GM12878 (cell line): ENCODE measurements around the gene GTPBP10. TPM values are rescaled to one million over a fixed set of nuclear protein-coding genes. Genes with fewer than 3 reads are reported as not detected.

Experiments
- ATAC-seq: fragments of 200-7000 bp; cut with Tn5 transposase; 3 replicates; pipeline ENCODE4 v1.9.1; 2020; ENCODE audit warnings: mild to moderate bottlenecking, moderate library complexity
- BruUV-seq: library from RNA; stranded (reverse); fragments of 400-500 nt; replicated peaks from 2 replicates; lab custom pipeline; 2021; lab: Mats Ljungman, UMichigan
- CTCF ChIA-PET: fragments of 300-600 bp; sonication (Branson Sonifier 250); formaldehyde crosslinking; extraction: SDS; loops from one replicate; lab custom pipeline; 2021; ENCODE audit warnings: inconsistent platforms; lab: Yijun Ruan, JAX
- POLR2A ChIA-PET: fragments of 350-600 bp; formaldehyde crosslinking; extraction: SDS; loops from one replicate; lab custom pipeline; 2021; ENCODE audit warnings: inconsistent platforms; lab: Charles Lee
- RAD21 ChIA-PET: fragments of 300-600 bp; sonication (Branson Sonifier 250); formaldehyde crosslinking; loops from one replicate; lab custom pipeline; 2023; ENCODE audit warnings: antibody characterized with exemption; ENCODE audit not compliant: unreplicated experiment; lab: Charles Lee
- SMC1A ChIA-PET: fragments of 300-600 bp; sonication (Branson Sonifier 250); formaldehyde crosslinking; loops from one replicate; lab custom pipeline; 2023; ENCODE audit not compliant: unreplicated experiment, uncharacterized antibody; lab: Charles Lee
- DNase-seq: peaks from one replicate; pipeline ENCODE4 v3.0.0-alpha.2; 2011; ENCODE audit warnings: low read depth, low spot score
- FAIRE-seq: peaks from 3 replicates; lab custom pipeline; 2011; peaks lifted over from hg19 to GRCh38; lab: Jason Lieb, UNC
- H2AFZ ChIP-seq: 2 replicates; pipeline ENCODE4 v1.6.0; 2011; ENCODE audit warnings: low read depth, low read length, control low read depth; ENCODE audit not compliant: control insufficient read depth
- H3K27ac ChIP-seq: 2 replicates; pipeline ENCODE4 v1.5.1; 2011; ENCODE audit warnings: control low read depth; ENCODE audit not compliant: control insufficient read depth, insufficient read depth
- H3K27me3 ChIP-seq, 2 experiments: replicated peaks in 1 of 2; 2 replicates each; pipeline versions ENCODE4 v1.6.0 to v1.6.1; 2011; ENCODE audit warnings: low read length in 1 of 2; ENCODE audit not compliant: control insufficient read depth in 2 of 2, insufficient read depth in 2 of 2
- H3K36me3 ChIP-seq, 2 experiments: 2 replicates each; pipeline ENCODE4 v1.5.1; 2011; ENCODE audit warnings: low read length in 1 of 2; ENCODE audit not compliant: control insufficient read depth in 2 of 2, insufficient read depth in 2 of 2
- H3K4me1 ChIP-seq: 2 replicates; pipeline ENCODE4 v1.6.1; 2011; ENCODE audit warnings: mild to moderate bottlenecking, low read length, moderate library complexity, mixed read lengths; ENCODE audit not compliant: control insufficient read depth, insufficient read depth
- H3K4me2 ChIP-seq: 2 replicates; pipeline ENCODE4 v1.6.0; 2011; ENCODE audit warnings: control low read depth; ENCODE audit not compliant: control insufficient read depth, insufficient read depth
- H3K4me3 ChIP-seq: fragments of 200-600 bp; sonication (generic); 2 replicates; pipeline ENCODE4 v1.5.1; 2016
- H3K79me2 ChIP-seq: 2 replicates; pipeline ENCODE4 v1.6.0; 2011; ENCODE audit warnings: low read length; ENCODE audit not compliant: control insufficient read depth, insufficient read depth
- H3K9ac ChIP-seq: 2 replicates; pipeline ENCODE4 v1.8.0; 2011; ENCODE audit warnings: low read length, control low read depth, mixed read lengths; ENCODE audit not compliant: control insufficient read depth, insufficient read depth
- H3K9me3 ChIP-seq: replicated peaks from 3 replicates; pipeline ENCODE4 v1.5.1; 2011; ENCODE audit warnings: mild to moderate bottlenecking, low read length; ENCODE audit not compliant: control insufficient read depth, insufficient read depth
- H4K20me1 ChIP-seq: 2 replicates; pipeline ENCODE4 v1.6.0; 2011; ENCODE audit not compliant: control insufficient read depth, insufficient read depth
- CBFB ChIP-seq: IDR thresholded peaks from 2 replicates; pipeline ENCODE4 v1.6.1; 2016; ENCODE audit warnings: antibody characterized with exemption, low read depth
- EGR1 ChIP-seq, 2 experiments: IDR thresholded peaks; 1 replicate in 1 of 2; 2 replicates in 1 of 2; pipeline ENCODE4 v1.6.1; 2011 to 2012; ENCODE audit warnings: low read depth in 2 of 2, low read length in 2 of 2, borderline replicate concordance in 1 of 2, mild to moderate bottlenecking in 1 of 2, moderate library complexity in 1 of 2
- GABPA ChIP-seq: IDR thresholded peaks from 2 replicates; pipeline ENCODE4 v1.6.1; 2014; ENCODE audit warnings: antibody characterized with exemption, low read depth, mild to moderate bottlenecking, inconsistent platforms
- HDAC2 ChIP-seq: fragments of 200-600 bp; sonication (generic); IDR thresholded peaks from 2 replicates; pipeline ENCODE4 v1.6.1; 2017
- HDAC6 ChIP-seq: fragments of 200-600 bp; sonication (generic); IDR thresholded peaks from one replicate; pipeline ENCODE4 v1.8.0; 2017; ENCODE audit warnings: antibody characterized with exemption; ENCODE audit not compliant: unreplicated experiment
- KAT2A ChIP-seq: conservative IDR thresholded peaks from 2 replicates; pipeline ENCODE4 v1.6.1; 2011; ENCODE audit warnings: low read depth, low read length; ENCODE audit not compliant: control insufficient read depth
- MEF2B ChIP-seq: fragments of 450-650 bp; IDR thresholded peaks from 2 replicates; pipeline ENCODE4 v1.6.1; 2018; ENCODE audit warnings: mild to moderate bottlenecking, moderate library complexity; ENCODE audit not compliant: partially characterized antibody, poor library complexity, severe bottlenecking
- MXI1 ChIP-seq: fragments of 150-350 bp; IDR thresholded peaks from 2 replicates; pipeline ENCODE4 v1.6.1; 2011; ENCODE audit warnings: low read depth, mild to moderate bottlenecking, inconsistent platforms, low read length, improper control_type of control experiment
- NKRF ChIP-seq: fragments of 450-650 bp; conservative IDR thresholded peaks from 2 replicates; pipeline ENCODE4 v1.6.1; 2017; ENCODE audit warnings: mild to moderate bottlenecking, moderate library complexity
- PBX3 ChIP-seq: IDR thresholded peaks from 2 replicates; pipeline ENCODE4 v1.6.1; 2011; ENCODE audit warnings: mild to moderate bottlenecking, low read depth, low read length, moderate library complexity; ENCODE audit not compliant: insufficient replicate concordance
- POLR2A ChIP-seq: IDR thresholded peaks from 2 replicates; pipeline ENCODE4 v1.6.1; 2011; ENCODE audit warnings: low read depth, mild to moderate bottlenecking, low read length
- RCOR1 ChIP-seq: conservative IDR thresholded peaks from 2 replicates; pipeline ENCODE4 v1.6.1; 2012; ENCODE audit warnings: low read depth, low read length, improper control_type of control experiment
- SIN3A ChIP-seq: IDR thresholded peaks from 2 replicates; pipeline ENCODE4 v1.6.1; 2012; ENCODE audit warnings: low read depth, low read length, improper control_type of control experiment
- SMAD5 ChIP-seq: IDR thresholded peaks from 2 replicates; pipeline ENCODE4 v1.6.1; 2016; ENCODE audit warnings: antibody characterized with exemption, low read depth
- SREBF2 ChIP-seq: IDR thresholded peaks from 2 replicates; pipeline ENCODE4 v1.6.1; 2012; ENCODE audit warnings: mild to moderate bottlenecking, low read length
- SUPT20H ChIP-seq: IDR thresholded peaks from 2 replicates; pipeline ENCODE4 v1.6.1; 2011; ENCODE audit warnings: low read depth, mild to moderate bottlenecking, low read length, moderate library complexity, borderline replicate concordance; ENCODE audit not compliant: control insufficient read depth
- YBX1 ChIP-seq: fragments of 450-650 bp; IDR thresholded peaks from 2 replicates; pipeline ENCODE4 v1.6.1; 2016; ENCODE audit warnings: antibody characterized with exemption
- ZBED1 ChIP-seq: IDR thresholded peaks from 2 replicates; pipeline ENCODE4 v1.6.1; 2016; ENCODE audit warnings: borderline replicate concordance
- ZNF384 ChIP-seq: IDR thresholded peaks from 2 replicates; pipeline ENCODE4 v1.6.1; 2012; ENCODE audit warnings: low read depth, mild to moderate bottlenecking, low read length, improper control_type of control experiment, borderline replicate concordance
- WGBS: methylation state at CpG from one replicate; pipeline ENCODE4 v1.1.6; 2016; ENCODE audit warnings: low lambda C conversion rate; ENCODE audit not compliant: insufficient replicate concordance, insufficient coverage; ENCODE audit errors: missing lambda C conversion rate; 5-methylcytosine and 5-hydroxymethylcytosine counted together
- in situ Hi-C: fragments of 300-500 bp; cut with MboI; formaldehyde crosslinking; loops from 9 replicates; pipeline ENCODE4 v1.14.3; 2018; ENCODE audit warnings: mixed read lengths
- intact Hi-C: fragments of 100-400 bp; cut with micrococcal nuclease; formaldehyde crosslinking; loops from one replicate; pipeline ENCODE4 v1.14.2; 2022; ENCODE audit not compliant: unreplicated experiment
- polyA plus RNA-seq, 11 experiments: library from polyadenylated mRNA; depleted of rRNA in 4 of 11; unstranded in 6 of 11; stranded (reverse) in 5 of 11; fragments of >200 nt; fragmentation: Nextera tagmentation in 4 of 11; fragmentation: Illumina TruSeq in 1 of 11; extraction: Ambion mirVana in 4 of 11; extraction: Trizol in 1 of 11; gene quantifications; 1 replicate in 1 of 11; 2 replicates in 10 of 11; pipeline versions ENCODE4 v1.2.1 to v1.2.3, GENCODE V29; 2011 to 2016; ENCODE audit warnings: inconsistent platforms in 2 of 11, missing spikeins in 2 of 11, low read depth in 1 of 11
- total RNA-seq, 4 experiments: library from RNA; depleted of rRNA in 3 of 4; stranded (reverse); fragments of >200 nt in 3 of 4; fragmentation: Illumina TruSeq in 1 of 4; extraction: Trizol in 1 of 4; gene quantifications; 2 replicates each; pipeline versions ENCODE4 v1.2.1 to v1.2.3, GENCODE V29; 2013 to 2021
- TF ChIP-seq, protein P1 (sequence below): IDR thresholded peaks from 2 replicates; pipeline ENCODE4 v1.6.1; 2011; ENCODE audit warnings: borderline replicate concordance, low read depth, mild to moderate bottlenecking, moderate library complexity, low read length; ENCODE audit not compliant: insufficient read depth, poor library complexity, severe bottlenecking

Gene GTPBP10
- total and polyA plus RNA-seq, 10 of the 15 experiments (the other 5 are each of a cell fraction or from before 2014, with no cell fraction given): 10.1 to 41.0 (median 33.0) TPM

GRCh38 chr7:90402785-90403173 lies 56.3 kb downstream of the GTPBP10 start:
- no peaks in the 10 kb centered on the region for H3K4me1 ChIP-seq
- ATAC-seq (no peak), DNase-seq (no peak), FAIRE-seq (no peak)
- intact Hi-C loops: loop anchor here (1.0 kb wide), 1 partner anchor 56 kb away; the partner anchor contains the start of gene GTPBP10
- H2AFZ ChIP-seq: peak overlapping the region; percentile 99
- ChIA-PET CTCF (interaction anchor here (0.7 to 2.0 kb wide), 5 partner anchors 32 to 89 kb away, joined by 3 to 9 read pairs (median 4); no protein-coding TSS in a partner anchor), RAD21 (interaction anchor here (1.0 to 2.0 kb wide), 4 partner anchors 9 to 214 kb away, joined by 3 to 6 read pairs (median 4); no protein-coding TSS in a partner anchor), POLR2A (interaction anchor here (2.2 kb wide), 1 partner anchor 57 kb away, joined by 8 read pairs; no protein-coding TSS in a partner anchor), SMC1A (interaction anchor here (1.2 kb wide), 1 partner anchor 62 kb away, joined by 3 read pairs; no protein-coding TSS in a partner anchor)
- H3K27ac ChIP-seq: peak overlapping the region; percentile 88
- H3K9me3 ChIP-seq: no peaks in the 10 kb centered on the region; the same call in 2 of the 3 replicates
- in situ Hi-C loops: loop anchor here (5.0 kb wide), 1 partner anchor 55 kb away; the partner anchor contains the start of gene GTPBP10
- peaks cover 6% of the 10 kb centered on the region for H3K79me2 ChIP-seq
- no TSS peak for BruUV-seq
- 0% methylated on average over 1 of the region's 1 CpG for WGBS
- no peaks in the 10 kb centered on the region for H3K36me3 ChIP-seq
- peak overlapping the region; percentile 92 for H3K9ac ChIP-seq
- no peaks in the 10 kb centered on the region for H4K20me1 ChIP-seq
- H3K27me3 ChIP-seq: no peaks in the 10 kb centered on the region
- peak overlapping the region; percentile 76; the same call in 1 of the 2 replicates for H3K4me3 ChIP-seq
- peak overlapping the region; percentile 92 for H3K4me2 ChIP-seq
- TF ChIP-seq SIN3A (no peak), PBX3 (no peak), HDAC2 (no peak), MXI1 (no peak), CBFB (no peak), POLR2A (no peak), ZBED1 (no peak), GABPA (no peak), SMAD5 (no peak), YBX1 (no peak), SUPT20H (no peak), EGR1 (IDR thresholded peaks at IDR 0.05; ENCODE audit: borderline replicate concordance in 1 of 2, low read depth in 2 of 2, low read length in 2 of 2) (no peak), MEF2B (no peak), KAT2A (no peak), RCOR1 (no peak), NKRF (no peak), ZNF384 (no peak), SREBF2 (no peak), HDAC6 (no peak)
- TF ChIP-seq, protein P1, sequence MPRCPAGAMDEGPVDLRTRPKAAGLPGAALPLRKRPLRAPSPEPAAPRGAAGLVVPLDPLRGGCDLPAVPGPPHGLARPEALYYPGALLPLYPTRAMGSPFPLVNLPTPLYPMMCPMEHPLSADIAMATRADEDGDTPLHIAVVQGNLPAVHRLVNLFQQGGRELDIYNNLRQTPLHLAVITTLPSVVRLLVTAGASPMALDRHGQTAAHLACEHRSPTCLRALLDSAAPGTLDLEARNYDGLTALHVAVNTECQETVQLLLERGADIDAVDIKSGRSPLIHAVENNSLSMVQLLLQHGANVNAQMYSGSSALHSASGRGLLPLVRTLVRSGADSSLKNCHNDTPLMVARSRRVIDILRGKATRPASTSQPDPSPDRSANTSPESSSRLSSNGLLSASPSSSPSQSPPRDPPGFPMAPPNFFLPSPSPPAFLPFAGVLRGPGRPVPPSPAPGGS: no peak
